ENCODE results near the gene PLEKHD1. TPM values are rescaled to one million over a fixed set of nuclear protein-coding genes. Genes with fewer than 3 reads are reported as not detected.

Gene PLEKHD1
- total and polyA plus RNA-seq, 7 donors = 0.01 to 0.69 (median 0.04) TPM; not detected in 1

DNA sequence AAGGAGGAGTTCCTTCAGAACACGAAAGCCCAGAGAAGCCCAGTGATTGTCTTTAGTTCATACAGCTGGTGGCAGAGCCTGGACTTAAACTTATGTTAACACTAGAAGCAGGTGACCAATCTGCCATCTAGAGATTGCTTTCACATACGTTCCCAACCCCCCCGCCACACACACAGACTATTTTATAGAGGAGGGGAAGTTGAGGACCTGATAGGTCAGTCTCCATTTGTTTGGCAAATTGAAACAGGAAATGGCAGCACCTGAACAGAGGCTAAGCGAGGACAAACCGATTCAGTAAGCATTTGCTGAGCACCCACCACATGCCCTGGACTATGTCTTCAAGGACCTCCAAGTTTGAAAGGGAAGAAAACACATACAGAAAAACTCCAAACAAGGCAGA lies 4.8 kb upstream of the PLEKHD1 start:
- intact Hi-C loops (cut with DNase I) = no loop called here
- H3K9me3 ChIP-seq = no peaks in the 10 kb centered on the region
- H3K36me3 ChIP-seq (ENCODE audit: insufficient read depth in 1 of 2, low read depth in 1 of 2) = no peaks in the 10 kb centered on the region
- DNase-seq (no peak), ATAC-seq (no peak)
- no peak for TF ChIP-seq CTCF (IDR thresholded peaks at IDR 0.05)
- no peak overlapping the region for H3K27ac ChIP-seq
- WGBS, 3 donors = 83 to 88% (median 88%) methylated on average over 5 of the region's 5 CpGs
- H3K4me1 ChIP-seq = peaks cover 13% of the 10 kb centered on the region
- peaks cover 0 to 1% (median 0%) of the 10 kb centered on the region in 3 donors for H3K27me3 ChIP-seq (ENCODE audit: insufficient read depth in 3 of 3, low read length in 2 of 3)
- no peak overlapping the region for H3K4me3 ChIP-seq

DNA sequence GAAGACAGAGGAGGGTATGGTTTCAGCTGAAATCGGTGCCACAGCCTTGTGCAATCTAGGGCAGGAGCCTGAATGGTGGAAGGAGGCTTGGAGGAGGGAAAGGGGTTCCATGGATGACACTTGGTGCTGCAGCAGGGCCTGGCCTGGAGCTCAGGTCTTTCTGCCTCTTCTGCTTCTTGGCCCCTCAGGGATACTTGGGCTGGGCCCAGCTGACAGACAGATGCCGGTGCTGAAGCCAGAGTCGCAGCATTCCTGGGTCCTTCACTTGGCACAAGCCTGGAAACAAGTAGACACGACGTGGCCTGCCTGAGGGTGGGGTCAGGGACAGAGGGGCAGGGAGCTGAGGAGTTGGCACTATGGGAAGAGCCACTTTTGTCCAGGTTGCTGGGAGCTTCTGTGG lies 4.4 kb upstream of the PLEKHD1 start:
- 45 to 52% (median 48%) methylated on average over 5 of the region's 5 CpGs for WGBS, 3 donors
- TF ChIP-seq CTCF (IDR thresholded peaks at IDR 0.05) = no peak
- intact Hi-C loops (cut with DNase I) = no loop called here
- no peak overlapping the region for H3K4me3 ChIP-seq
- no peaks in the 10 kb centered on the region for H3K36me3 ChIP-seq (ENCODE audit: insufficient read depth in 1 of 2, low read depth in 1 of 2)
- H3K27me3 ChIP-seq (ENCODE audit: insufficient read depth in 3 of 3, low read length in 2 of 3) = peaks cover 0 to 4% (median 2%) of the 10 kb centered on the region in 3 donors
- ATAC-seq (no peak), DNase-seq (no peak)
- H3K4me1 ChIP-seq = peaks cover 16% of the 10 kb centered on the region
- no peaks in the 10 kb centered on the region for H3K9me3 ChIP-seq
- H3K27ac ChIP-seq = no peak overlapping the region

DNA sequence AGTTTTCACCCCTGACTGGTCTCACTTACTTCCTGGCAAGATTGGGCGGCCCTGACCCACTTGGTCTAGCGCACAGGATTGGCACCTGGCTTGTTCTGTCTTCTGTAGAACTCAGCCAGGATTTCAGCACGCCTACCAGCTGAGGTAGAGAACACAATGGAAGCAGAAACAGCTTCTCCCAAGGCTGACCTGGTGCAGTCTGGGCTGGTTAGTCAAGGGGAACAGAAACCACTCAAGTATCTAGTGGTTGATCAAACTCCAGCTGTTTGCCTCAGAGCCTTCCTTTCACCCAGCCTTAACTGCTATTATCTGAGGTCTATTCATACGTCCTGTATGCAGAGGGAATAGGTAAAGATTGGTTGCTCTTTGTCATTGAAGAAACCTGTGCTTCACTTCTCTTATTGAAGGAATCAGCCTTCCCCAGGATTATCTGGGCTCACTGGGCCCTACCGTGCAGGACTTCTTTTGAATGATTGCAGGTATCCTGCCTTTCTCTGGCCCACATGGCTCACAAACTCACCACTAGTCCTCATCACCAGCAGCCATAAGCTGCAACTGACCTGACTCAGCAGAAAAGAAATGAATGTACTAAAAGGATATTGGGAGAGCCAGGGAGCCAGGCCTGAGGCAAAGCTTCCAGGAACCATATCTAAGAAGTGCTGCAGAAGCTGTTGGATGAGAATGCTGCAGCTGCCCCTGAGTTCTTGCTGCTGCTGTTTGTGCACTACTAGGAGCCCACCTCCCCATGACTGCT lies 2.5 kb upstream of the PLEKHD1 start:
- Histone ChIP-seq H3K4me1 (peaks cover 16% of the 10 kb centered on the region), H3K27ac (no peak overlapping the region), H3K27me3 (ENCODE audit: insufficient read depth in 3 of 3, low read length in 2 of 3) (peaks cover 0 to 11% (median 2%) of the 10 kb centered on the region in 3 donors), H3K36me3 (ENCODE audit: insufficient read depth in 1 of 2, low read depth in 1 of 2) (no peaks in the 10 kb centered on the region), H3K9me3 (no peaks in the 10 kb centered on the region), H3K4me3 (no peak overlapping the region)
- intact Hi-C loops (cut with DNase I) = no loop called here
- TF ChIP-seq CTCF (IDR thresholded peaks at IDR 0.05) = no peak
- no peak for ATAC-seq
- WGBS, 3 donors = 49 to 66% (median 49%) methylated on average over 5 of the region's 5 CpGs
- no peak for DNase-seq

DNA sequence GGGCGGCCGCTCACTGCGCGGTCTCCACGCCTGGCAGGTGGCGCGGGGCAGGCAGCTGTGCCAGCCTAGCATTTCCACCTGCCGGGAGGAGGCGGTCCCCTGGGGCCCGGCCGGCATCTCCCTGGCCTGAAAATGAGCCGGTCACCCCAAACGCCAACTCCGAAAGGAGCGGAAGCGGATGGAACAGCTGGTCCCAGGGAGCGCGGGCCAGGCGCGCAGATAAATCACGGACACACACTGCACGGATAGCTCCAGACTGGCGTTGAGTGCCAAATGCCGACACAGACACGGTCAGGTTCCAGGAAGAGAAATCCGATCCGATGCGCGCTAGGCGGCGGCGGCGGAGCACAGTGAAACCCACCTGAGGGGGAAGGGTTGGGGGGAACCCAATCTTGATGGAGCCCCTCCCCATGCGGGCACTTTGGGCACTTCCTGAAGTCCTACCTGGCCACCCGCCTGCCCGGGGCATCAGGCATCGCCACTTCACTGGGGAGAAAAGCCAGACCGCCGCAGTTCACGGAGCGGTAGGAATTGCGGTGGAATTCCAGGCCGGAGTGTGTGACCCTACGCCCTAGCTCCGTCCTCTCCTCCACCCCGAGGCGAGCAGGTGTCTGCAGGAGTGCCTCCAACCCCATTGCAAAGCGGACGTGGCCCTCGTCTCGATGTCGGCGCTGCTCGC lies 624 bp upstream of the PLEKHD1 start:
- Histone ChIP-seq H3K4me1 (peaks cover 16% of the 10 kb centered on the region), H3K27ac (peak overlapping the region; percentile 83), H3K4me3 (peak overlapping the region; percentile 58), H3K36me3 (ENCODE audit: insufficient read depth in 1 of 2, low read depth in 1 of 2) (no peaks in the 10 kb centered on the region), H3K9me3 (no peaks in the 10 kb centered on the region), H3K27me3 (ENCODE audit: insufficient read depth in 3 of 3, low read length in 2 of 3) (peaks cover 0 to 11% (median 2%) of the 10 kb centered on the region in 3 donors)
- peak; percentile 73 to 90 for DNase-seq
- no peak for TF ChIP-seq CTCF (IDR thresholded peaks at IDR 0.05)
- intact Hi-C loops (cut with DNase I) = no loop called here
- WGBS, 3 donors = 1 to 2% (median 2%) methylated on average over 52 to 54 of the region's 54 CpGs
- peak; percentile 91 to 96 (median 93) for ATAC-seq

Data from psoas muscle (tissue), 8 donors.